CD14-positive monocyte (primary cell): ENCODE measurements around the gene ANKRD44. TPM values are rescaled to one million over a fixed set of nuclear protein-coding genes. Genes with fewer than 3 reads are reported as not detected.

ENCODE experiments used
- DNase-seq, 3 donors: peaks; one replicate each; pipeline ENCODE4 v3.0.0-alpha.2; 2011 to 2022
- H2AFZ ChIP-seq: 2 replicates; pipeline ENCODE4 v1.6.0; 2012; ENCODE audit warnings: mild to moderate bottlenecking, low read depth, low read length, inconsistent platforms; ENCODE audit not compliant: insufficient read depth, poor library complexity, severe bottlenecking
- H3K27ac ChIP-seq, 2 donors: 1 replicate in 1 of 2; 2 replicates in 1 of 2; pipeline ENCODE4 v1.5.1; 2012 to 2013; ENCODE audit warnings: low read length in 2 of 2, control low read depth in 1 of 2, inconsistent platforms in 1 of 2, low read depth in 1 of 2, mild to moderate bottlenecking in 1 of 2
- H3K27me3 ChIP-seq, 2 donors: one replicate each; pipeline versions ENCODE4 v1.6.0 to v1.6.1; 2011 to 2013; ENCODE audit warnings: low read length in 2 of 2; ENCODE audit not compliant: control insufficient read depth in 2 of 2, insufficient read depth in 2 of 2
- H3K36me3 ChIP-seq, 2 donors: replicated peaks in 1 of 2; 1 replicate in 1 of 2; 2 replicates in 1 of 2; pipeline versions ENCODE4 v1.5.1 to v1.6.1; 2012 to 2013; ENCODE audit warnings: low read length in 2 of 2, control low read depth in 1 of 2, inconsistent platforms in 1 of 2, mild to moderate bottlenecking in 1 of 2; ENCODE audit not compliant: insufficient read depth in 2 of 2, control insufficient read depth in 1 of 2
- H3K4me1 ChIP-seq, 2 donors: 1 replicate in 1 of 2; 2 replicates in 1 of 2; pipeline versions ENCODE4 v1.5.1 to v1.6.1; 2012 to 2013; ENCODE audit warnings: low read length in 2 of 2, control low read depth in 1 of 2, inconsistent platforms in 1 of 2, mild to moderate bottlenecking in 1 of 2, moderate library complexity in 1 of 2; ENCODE audit not compliant: insufficient read depth in 2 of 2, control insufficient read depth in 1 of 2
- H3K4me2 ChIP-seq: replicated peaks from 2 replicates; pipeline ENCODE3; 2012; ENCODE audit warnings: low read length, moderate library complexity, mild to moderate bottlenecking; ENCODE audit not compliant: poor library complexity, severe bottlenecking; ENCODE audit errors: extremely low read depth
- H3K4me3 ChIP-seq, 3 experiments: fragments of 200-600 bp in 1 of 3; sonication (generic) in 1 of 3; replicated peaks in 1 of 3; 1 replicate in 2 of 3; 2 replicates in 1 of 3; pipeline ENCODE4 v1.5.1; 2011 to 2013; ENCODE audit warnings: low read length in 3 of 3, mild to moderate bottlenecking in 3 of 3, control low read depth in 2 of 3, low read depth in 2 of 3, inconsistent platforms in 1 of 3, moderate library complexity in 1 of 3
- H3K79me2 ChIP-seq: 2 replicates; pipeline ENCODE4 v1.6.0; 2012; ENCODE audit warnings: mild to moderate bottlenecking, control low read depth, inconsistent platforms, low read length, moderate library complexity; ENCODE audit not compliant: insufficient read depth
- H3K9ac ChIP-seq: 2 replicates; pipeline ENCODE4 v1.6.0; 2017; ENCODE audit warnings: low read length, mild to moderate bottlenecking; ENCODE audit not compliant: insufficient read depth, poor library complexity, severe bottlenecking
- H3K9me3 ChIP-seq, 2 donors: replicated peaks in 1 of 2; 1 replicate in 1 of 2; 2 replicates in 1 of 2; pipeline versions ENCODE4 v1.5.1 to v1.6.1; 2012 to 2013; ENCODE audit warnings: low read length in 2 of 2, control low read depth in 1 of 2; ENCODE audit not compliant: control insufficient read depth in 1 of 2, insufficient read depth in 1 of 2
- H4K20me1 ChIP-seq: 2 replicates; pipeline ENCODE4 v1.6.0; 2012; ENCODE audit warnings: mild to moderate bottlenecking, low read length, control low read depth, moderate library complexity; ENCODE audit not compliant: insufficient read depth
- H3K27ac Mint-ChIP-seq, 7 donors: one replicate each; pipeline ENCODE4 v1.8.0; 2020; ENCODE audit warnings: mild to moderate bottlenecking in 7 of 7, mixed read lengths in 7 of 7, moderate library complexity in 6 of 7, inconsistent platforms in 2 of 7
- H3K27me3 Mint-ChIP-seq, 3 donors: one replicate each; pipeline ENCODE4 v1.8.0; 2021 to 2022; ENCODE audit warnings: low read depth in 3 of 3, mild to moderate bottlenecking in 3 of 3, mixed read lengths in 3 of 3, moderate library complexity in 3 of 3, inconsistent platforms in 1 of 3
- H3K36me3 Mint-ChIP-seq, 2 donors: one replicate each; pipeline ENCODE4 v1.8.0; 2020; ENCODE audit warnings: mixed read lengths in 2 of 2, inconsistent platforms in 1 of 2, mild to moderate bottlenecking in 1 of 2
- H3K4me1 Mint-ChIP-seq: one replicate; pipeline ENCODE4 v1.8.0; 2020; ENCODE audit warnings: mild to moderate bottlenecking, mixed read lengths
- H3K4me3 Mint-ChIP-seq, 2 donors: one replicate each; pipeline ENCODE4 v1.8.0; 2020; ENCODE audit warnings: mild to moderate bottlenecking in 2 of 2, mixed read lengths in 2 of 2, moderate library complexity in 1 of 2
- H3K9me3 Mint-ChIP-seq, 7 donors: one replicate each; pipeline ENCODE4 v1.8.0; 2020 to 2022; ENCODE audit warnings: mixed read lengths in 7 of 7, mild to moderate bottlenecking in 6 of 7, moderate library complexity in 6 of 7, inconsistent platforms in 2 of 7
- WGBS: methylation state at CpG from one replicate; pipeline ENCODE4 v1.1.5; 2013; ENCODE audit warnings: missing lambda C conversion rate; ENCODE audit not compliant: insufficient coverage; 5-methylcytosine and 5-hydroxymethylcytosine counted together
- intact Hi-C, 2 donors: fragments of 100-400 bp; cut with micrococcal nuclease; formaldehyde crosslinking; loops; one replicate each; pipeline versions ENCODE4 v1.15.0 to v1.15.1; 2023
- polyA plus RNA-seq, 3 donors: library from polyadenylated mRNA; depleted of rRNA in 1 of 3; unstranded in 2 of 3; stranded (reverse) in 1 of 3; fragments of 300-500 nt in 2 of 3; fragments of >200 nt in 1 of 3; fragmentation: Illumina TruSeq in 2 of 3; gene quantifications; 1 replicate in 2 of 3; 2 replicates in 1 of 3; pipeline ENCODE4 v1.2.3, GENCODE V29; 2012 to 2021
- TF ChIP-seq, protein P1 (sequence below): fragments of 200-600 bp; IDR thresholded peaks from one replicate; pipeline ENCODE4 v1.8.0; 2022; ENCODE audit warnings: antibody characterized with exemption, mild to moderate bottlenecking

Gene ANKRD44
- polyA plus RNA-seq, 3 donors = 55.7 to 91.9 (median 64.9) TPM

DNA sequence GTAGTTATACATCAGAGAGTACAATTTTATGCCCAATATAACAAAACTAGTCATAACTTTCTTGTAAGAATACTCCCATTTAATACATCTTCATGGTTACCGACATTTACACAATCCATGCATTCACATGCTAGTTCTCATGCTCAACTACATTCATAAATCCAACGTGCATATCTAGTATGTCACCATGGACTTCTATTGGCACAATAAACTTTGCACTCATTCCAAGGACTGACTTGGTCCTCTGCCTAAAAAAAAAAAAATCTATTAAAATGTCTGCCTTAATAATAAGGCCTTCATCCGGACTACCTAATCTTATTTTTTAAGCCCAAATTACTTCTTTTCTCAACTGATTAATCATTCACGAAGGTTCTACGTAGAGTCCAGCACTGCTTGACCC, 276.3 kb downstream of the ANKRD44 start:
- Mint-ChIP-seq H3K36me3 (peaks cover 68 to 85% of the 10 kb centered on the region in 2 donors), H3K4me1 (no peaks in the 10 kb centered on the region), H3K27me3 (peaks cover 0 to 3% (median 0%) of the 10 kb centered on the region in 3 donors), H3K9me3 (no peaks in the 10 kb centered on the region), H3K27ac (no peak overlapping the region), H3K4me3 (no peak overlapping the region)
- no peak overlapping the region for H2AFZ ChIP-seq
- H3K36me3 ChIP-seq = peaks cover 77 to 100% of the 10 kb centered on the region in 2 donors
- no peak overlapping the region for H3K4me2 ChIP-seq
- no peaks in the 10 kb centered on the region for H3K79me2 ChIP-seq
- TF ChIP-seq, protein P1, sequence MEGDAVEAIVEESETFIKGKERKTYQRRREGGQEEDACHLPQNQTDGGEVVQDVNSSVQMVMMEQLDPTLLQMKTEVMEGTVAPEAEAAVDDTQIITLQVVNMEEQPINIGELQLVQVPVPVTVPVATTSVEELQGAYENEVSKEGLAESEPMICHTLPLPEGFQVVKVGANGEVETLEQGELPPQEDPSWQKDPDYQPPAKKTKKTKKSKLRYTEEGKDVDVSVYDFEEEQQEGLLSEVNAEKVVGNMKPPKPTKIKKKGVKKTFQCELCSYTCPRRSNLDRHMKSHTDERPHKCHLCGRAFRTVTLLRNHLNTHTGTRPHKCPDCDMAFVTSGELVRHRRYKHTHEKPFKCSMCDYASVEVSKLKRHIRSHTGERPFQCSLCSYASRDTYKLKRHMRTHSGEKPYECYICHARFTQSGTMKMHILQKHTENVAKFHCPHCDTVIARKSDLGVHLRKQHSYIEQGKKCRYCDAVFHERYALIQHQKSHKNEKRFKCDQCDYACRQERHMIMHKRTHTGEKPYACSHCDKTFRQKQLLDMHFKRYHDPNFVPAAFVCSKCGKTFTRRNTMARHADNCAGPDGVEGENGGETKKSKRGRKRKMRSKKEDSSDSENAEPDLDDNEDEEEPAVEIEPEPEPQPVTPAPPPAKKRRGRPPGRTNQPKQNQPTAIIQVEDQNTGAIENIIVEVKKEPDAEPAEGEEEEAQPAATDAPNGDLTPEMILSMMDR = no peak
- H4K20me1 ChIP-seq = peaks cover 55% of the 10 kb centered on the region
- H3K9ac ChIP-seq = no peak overlapping the region
- no peak overlapping the region for H3K27ac ChIP-seq
- no peak for DNase-seq
- no peaks in the 10 kb centered on the region for H3K9me3 ChIP-seq
- H3K27me3 ChIP-seq = no peaks in the 10 kb centered on the region
- H3K4me3 ChIP-seq = no peak overlapping the region
- H3K4me1 ChIP-seq = no peaks in the 10 kb centered on the region
- intact Hi-C loops = no loop called here
- WGBS = 100% methylated on average over 2 of the region's 5 CpGs

DNA sequence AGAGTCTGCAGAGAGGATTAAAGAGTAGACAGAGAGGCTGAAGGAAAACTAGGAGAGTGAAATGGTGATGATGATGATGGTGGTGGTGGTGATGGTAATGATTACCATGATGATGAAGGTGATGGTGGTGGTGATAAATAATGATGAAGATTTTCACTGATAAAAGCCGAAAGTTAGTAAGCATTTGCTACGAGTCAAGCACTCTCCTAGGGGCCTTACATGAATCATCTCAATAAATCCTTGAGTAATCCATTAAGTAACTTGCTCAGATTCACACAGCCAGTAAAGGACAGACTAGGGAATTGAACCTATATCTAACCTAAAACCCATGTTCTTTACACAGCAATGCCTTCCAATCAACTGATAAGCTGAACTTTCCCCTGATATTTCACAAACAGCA, 277.4 kb downstream of the ANKRD44 start:
- peaks cover 68 to 97% of the 10 kb centered on the region in 2 donors for H3K36me3 ChIP-seq

More for the DNA sequence above, 277.4 kb downstream of the ANKRD44 start:
- H2AFZ ChIP-seq = no peak overlapping the region
- no peak overlapping the region for H3K4me2 ChIP-seq
- H3K4me3 Mint-ChIP-seq = no peak overlapping the region
- H3K4me3 ChIP-seq = no peak overlapping the region
- H3K9ac ChIP-seq = no peak overlapping the region
- peak overlapping the region in 2 of 7 donors; percentile 8 to 10 for H3K27ac Mint-ChIP-seq
- H3K4me1 ChIP-seq = no peaks in the 10 kb centered on the region
- H3K9me3 Mint-ChIP-seq = no peaks in the 10 kb centered on the region
- H3K9me3 ChIP-seq = no peaks in the 10 kb centered on the region
- peaks cover 69 to 83% of the 10 kb centered on the region in 2 donors for H3K36me3 Mint-ChIP-seq
- DNase-seq = no peak
- no peaks in the 10 kb centered on the region for H3K79me2 ChIP-seq
- H3K27ac ChIP-seq = no peak overlapping the region
- H3K27me3 ChIP-seq = no peaks in the 10 kb centered on the region
- peaks cover 0 to 3% (median 0%) of the 10 kb centered on the region in 3 donors for H3K27me3 Mint-ChIP-seq
- no peaks in the 10 kb centered on the region for H3K4me1 Mint-ChIP-seq
- peaks cover 48% of the 10 kb centered on the region for H4K20me1 ChIP-seq
- TF ChIP-seq, protein P1 = no peak
- intact Hi-C loops = no loop called here
- WGBS = no CpG with 5 or more reads among the region's 2 CpGs
